ENCODE data around the gene OPRM1.
"Not testable (repeated sequence)": the region's sequence is repeated elsewhere in the genome, so short reads cannot be mapped to it uniquely, and the experiment has no call there.

The OPRM1 gene

GRCh38 chr6:154039231-154039842 lies at the start of gene OPRM1:
OPRM1 (plus strand) TSS chr6:154039240; CDS start chr6:154039545, 305 bp downstream.
- no peak for DNase-seq

- no peak for DNase-seq
Measured at GRCh38 chr6:153989989-153990388, 49.1 kb upstream of the OPRM1 start.

- no peak for DNase-seq
Measured at GRCh38 chr6:153994004-153994403, 45.0 kb upstream of the OPRM1 start.

- DNase-seq: no peak
Measured at GRCh38 chr6:153994811-153995210, 44.2 kb upstream of the OPRM1 start.

- no peak for DNase-seq
Measured at GRCh38 chr6:153997221-153997620, 41.8 kb upstream of the OPRM1 start.

- no peak for DNase-seq
Measured at GRCh38 chr6:154001494-154002285, 37.4 kb upstream of the OPRM1 start.

GRCh38 chr6:154002894-154003293 lies 36.1 kb upstream of the OPRM1 start:
- DNase-seq: no peak

- DNase-seq: no peak
Measured at GRCh38 chr6:154010371-154010770, 28.7 kb upstream of the OPRM1 start.

- DNase-seq: no peak
Measured at GRCh38 chr6:154012852-154013251, 26.2 kb upstream of the OPRM1 start.

GRCh38 chr6:154017786-154018185 lies 21.3 kb upstream of the OPRM1 start:
- DNase-seq: no peak

- no peak for DNase-seq
Measured at GRCh38 chr6:154030646-154031045, 8.4 kb upstream of the OPRM1 start.

- no peak for DNase-seq
Measured at GRCh38 chr6:154041001-154041400, 2.0 kb downstream of the OPRM1 start.

- DNase-seq: no peak
Measured at GRCh38 chr6:154053141-154053540, 14.1 kb downstream of the OPRM1 start.

- DNase-seq: no peak
Measured at GRCh38 chr6:154056536-154056935, 17.5 kb downstream of the OPRM1 start.

GRCh38 chr6:154057098-154057497 lies 18.1 kb downstream of the OPRM1 start:
- no peak for DNase-seq

GRCh38 chr6:154058963-154059680 lies 20.1 kb downstream of the OPRM1 start:
- DNase-seq: no peak

- no peak for DNase-seq
Measured at GRCh38 chr6:154060076-154060475, 21.0 kb downstream of the OPRM1 start.

GRCh38 chr6:154070041-154070440 lies 31.0 kb downstream of the OPRM1 start:
- DNase-seq: no peak

- no peak for DNase-seq
Measured at GRCh38 chr6:154070657-154071056, 31.6 kb downstream of the OPRM1 start.

GRCh38 chr6:154071236-154071635 lies 32.2 kb downstream of the OPRM1 start:
- DNase-seq: no peak

GRCh38 chr6:154071711-154072110 lies 32.7 kb downstream of the OPRM1 start:
- no peak for DNase-seq

- not testable (repeated sequence) for DNase-seq
Measured at GRCh38 chr6:154078596-154078995, 39.6 kb downstream of the OPRM1 start.

- DNase-seq: no peak
Measured at GRCh38 chr6:154080461-154081189, 41.6 kb downstream of the OPRM1 start.

Data from SHP77 treated with DMSO at 0.1 percent for 48 hours (cell line).